ENCODE data around the gene COMMD9. TPM values are rescaled to one million over a fixed set of nuclear protein-coding genes. Genes with fewer than 3 reads are reported as not detected.

COMMD9 gene
- total RNA-seq, 1 donor = 39.9 TPM

GRCh38 chr11:36309779-36310178, 20.6 kb upstream of the COMMD9 start:
- TF ChIP-seq CTCF (IDR thresholded peaks at IDR 0.05; ENCODE audit: insufficient read depth, low read length) = no peak
- H3K4me3 ChIP-seq (ENCODE audit: low read depth, low read length) = no peak overlapping the region
- no peak for DNase-seq (ENCODE audit: low read depth)

GRCh38 chr11:36308577-36308976, 19.4 kb upstream of the COMMD9 start:
- no peak for TF ChIP-seq CTCF (IDR thresholded peaks at IDR 0.05; ENCODE audit: insufficient read depth, low read length)
- DNase-seq (ENCODE audit: low read depth) = no peak
- no peak overlapping the region for H3K4me3 ChIP-seq (ENCODE audit: low read depth, low read length)

GRCh38 chr11:36306888-36307287, 17.7 kb upstream of the COMMD9 start:
- TF ChIP-seq CTCF (IDR thresholded peaks at IDR 0.05; ENCODE audit: insufficient read depth, low read length) = peak; percentile 61
- H3K4me3 ChIP-seq (ENCODE audit: low read depth, low read length) = no peak overlapping the region
- peak; percentile 69 for DNase-seq (ENCODE audit: low read depth)

GRCh38 chr11:36305047-36305446, 15.8 kb upstream of the COMMD9 start:
- TF ChIP-seq CTCF (IDR thresholded peaks at IDR 0.05; ENCODE audit: insufficient read depth, low read length) = no peak
- no peak overlapping the region for H3K4me3 ChIP-seq (ENCODE audit: low read depth, low read length)
- no peak for DNase-seq (ENCODE audit: low read depth)

GRCh38 chr11:36304351-36304750, 15.1 kb upstream of the COMMD9 start:
- no peak overlapping the region for H3K4me3 ChIP-seq (ENCODE audit: low read depth, low read length)
- TF ChIP-seq CTCF (IDR thresholded peaks at IDR 0.05; ENCODE audit: insufficient read depth, low read length) = no peak
- DNase-seq (ENCODE audit: low read depth) = no peak

GRCh38 chr11:36300650-36301049, 11.4 kb upstream of the COMMD9 start:
- peak; percentile 74 for DNase-seq (ENCODE audit: low read depth)
- H3K4me3 ChIP-seq (ENCODE audit: low read depth, low read length) = no peak overlapping the region
- TF ChIP-seq CTCF (IDR thresholded peaks at IDR 0.05; ENCODE audit: insufficient read depth, low read length) = no peak

GRCh38 chr11:36296884-36297543, 7.8 kb upstream of the COMMD9 start:
- H3K4me3 ChIP-seq (ENCODE audit: low read depth, low read length) = no peak overlapping the region
- TF ChIP-seq CTCF (IDR thresholded peaks at IDR 0.05; ENCODE audit: insufficient read depth, low read length) = no peak
- DNase-seq (ENCODE audit: low read depth) = peak; percentile 65

Measured in fibroblast of the aortic adventitia (primary cell).